Urinary bladder (tissue), 2 donors: Measurements from ENCODE around the gene SEZ6L. TPM values are rescaled to one million over a fixed set of nuclear protein-coding genes. Genes with fewer than 3 reads are reported as not detected.

ENCODE experiments used
- polyA plus RNA-seq: library from polyadenylated mRNA; stranded (reverse); fragments of 200-250 nt; gene quantifications from one replicate; pipeline ENCODE4 v1.2.3, GENCODE V29; 2013
- small RNA-seq: library from RNA; depleted of rRNA; stranded (forward); fragments of <200 nt; gene quantifications from one replicate; pipeline ENCODE3, GENCODE V24; 2014
- total RNA-seq: library from RNA; depleted of rRNA; stranded (reverse); fragments of >200 nt; gene quantifications from one replicate; pipeline ENCODE4 v1.2.3, GENCODE V29; 2014
- donor health status: healthy.

SEZ6L gene
- total and polyA plus RNA-seq, 2 donors: 0.48 to 2.0 TPM

Small RNA genes lying within 50 kb of the gene (small RNA-seq; reads per million reads assigned to genes)
- not detected for gene RNA5SP495
